GM21825 (cell line): Measurements from ENCODE around the gene CLEC4M.

Experiments
- ATAC-seq: cut with Tn5 transposase; IDR thresholded peaks from one replicate; pipeline ENCODE4 v1.9.1; 2021; ENCODE audit warnings: mild to moderate bottlenecking, moderate library complexity; ENCODE audit not compliant: unreplicated experiment

CLEC4M gene, protein sequence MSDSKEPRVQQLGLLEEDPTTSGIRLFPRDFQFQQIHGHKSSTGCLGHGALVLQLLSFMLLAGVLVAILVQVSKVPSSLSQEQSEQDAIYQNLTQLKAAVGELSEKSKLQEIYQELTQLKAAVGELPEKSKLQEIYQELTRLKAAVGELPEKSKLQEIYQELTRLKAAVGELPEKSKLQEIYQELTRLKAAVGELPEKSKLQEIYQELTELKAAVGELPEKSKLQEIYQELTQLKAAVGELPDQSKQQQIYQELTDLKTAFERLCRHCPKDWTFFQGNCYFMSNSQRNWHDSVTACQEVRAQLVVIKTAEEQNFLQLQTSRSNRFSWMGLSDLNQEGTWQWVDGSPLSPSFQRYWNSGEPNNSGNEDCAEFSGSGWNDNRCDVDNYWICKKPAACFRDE

DNA sequence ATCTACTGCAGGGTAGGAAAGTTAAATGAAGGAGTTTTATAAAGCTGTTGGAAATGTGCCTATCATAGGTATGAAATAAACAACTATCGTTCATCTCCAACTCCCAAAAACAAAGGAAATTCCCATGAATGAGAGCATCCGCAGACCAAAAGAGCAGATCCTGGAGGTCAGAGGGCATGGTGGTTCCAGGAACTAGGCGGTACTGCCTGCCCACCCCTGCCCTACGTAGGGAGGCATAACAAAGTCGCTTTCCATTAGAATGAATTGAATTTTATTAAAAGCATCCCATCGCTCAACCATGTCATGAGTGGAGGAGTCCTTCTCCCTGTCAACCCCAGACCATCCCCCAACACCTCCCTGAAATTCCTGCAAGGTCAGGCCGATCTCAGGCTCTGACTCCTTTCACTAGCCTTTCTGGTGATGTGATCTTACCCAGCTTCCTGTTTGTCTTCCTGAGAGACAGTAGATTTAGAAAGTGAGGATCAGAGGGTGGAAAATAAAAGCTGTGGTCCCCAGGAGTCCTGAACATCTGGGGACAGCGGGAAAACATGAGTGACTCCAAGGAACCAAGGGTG, at the start of gene CLEC4M:
CLEC4M (plus strand) TSS at position 525 of the 575 bp plus-strand sequence; CDS start at position 549, 24 bp downstream.
- ATAC-seq, result no peak

DNA sequence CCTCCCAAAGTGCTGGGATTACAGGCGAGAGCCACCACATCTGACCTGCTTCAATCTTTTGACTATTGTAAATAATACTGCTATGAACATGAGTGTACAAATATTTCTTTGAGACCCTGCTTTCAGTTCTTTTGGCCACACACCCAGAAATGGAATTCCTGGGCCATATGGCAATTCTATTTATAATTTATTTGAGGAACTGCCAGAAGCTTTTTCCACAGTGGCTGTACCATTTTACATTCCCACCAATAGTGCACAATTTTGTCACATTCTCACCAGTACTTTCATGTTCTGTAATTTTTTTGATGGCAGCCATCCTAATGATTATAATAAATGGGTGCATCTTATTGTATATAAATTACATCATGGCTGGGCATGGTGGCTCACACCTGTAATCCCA, 47.4 kb upstream of the CLEC4M start:
- no peak for ATAC-seq

DNA sequence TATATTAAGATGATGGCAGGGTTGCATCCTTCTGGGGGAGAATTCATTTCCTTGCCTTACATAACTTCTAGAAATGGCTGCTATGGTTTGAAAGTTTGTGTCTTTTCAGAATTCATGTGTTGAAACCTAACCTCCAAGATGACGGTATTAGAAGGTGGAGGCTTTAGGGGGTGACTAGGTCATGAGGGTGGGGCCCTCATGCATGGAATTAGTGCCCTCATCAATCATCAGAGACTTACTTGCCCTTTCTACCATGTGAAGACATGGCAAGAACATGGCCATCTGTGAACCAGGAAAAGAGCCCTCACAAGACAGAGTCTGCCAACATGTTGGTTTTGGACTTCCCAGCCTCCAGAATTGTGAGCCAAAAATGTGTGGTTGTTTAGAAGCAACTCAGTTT, 46.3 kb upstream of the CLEC4M start:
- no peak for ATAC-seq

DNA sequence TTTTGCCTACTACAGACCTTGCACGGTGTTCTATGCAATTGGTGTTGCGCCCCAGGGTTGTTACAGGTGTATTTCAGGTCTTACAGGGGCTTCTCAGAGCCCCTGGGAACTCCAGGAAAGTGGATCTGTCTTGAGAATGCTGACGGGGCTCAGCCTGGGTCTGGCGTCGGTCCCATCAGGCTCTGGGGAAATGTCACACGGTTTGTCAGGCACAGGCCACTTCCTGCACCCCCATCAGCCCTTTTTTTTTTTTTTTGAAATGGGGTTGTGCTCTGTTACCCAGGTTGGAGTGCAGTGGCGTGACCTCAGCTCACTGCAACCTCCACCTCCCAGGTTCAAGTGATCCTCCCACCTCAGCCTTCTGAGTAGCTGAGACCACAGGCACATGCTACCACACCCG, 44.4 kb upstream of the CLEC4M start:
- no peak for ATAC-seq

DNA sequence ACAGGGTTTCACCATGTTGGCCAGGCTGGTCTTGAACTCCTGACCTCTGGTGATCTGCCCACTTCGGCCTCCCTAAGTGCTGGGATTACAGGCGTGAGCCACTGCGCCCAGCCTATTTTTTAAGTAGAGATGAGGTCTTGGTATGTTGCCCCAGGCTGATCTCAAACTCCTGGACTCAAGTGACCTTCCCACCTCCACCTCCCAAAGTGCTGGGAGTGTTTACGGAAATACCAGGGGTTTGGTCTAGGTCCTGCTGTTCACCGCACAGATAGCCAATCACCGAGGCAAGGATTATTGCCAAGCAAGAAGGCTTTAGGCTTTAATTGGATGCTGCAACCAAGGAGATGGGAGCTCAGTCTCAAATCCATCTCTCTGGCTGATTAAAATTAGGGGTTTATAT, 42.7 kb upstream of the CLEC4M start:
- no peak for ATAC-seq

DNA sequence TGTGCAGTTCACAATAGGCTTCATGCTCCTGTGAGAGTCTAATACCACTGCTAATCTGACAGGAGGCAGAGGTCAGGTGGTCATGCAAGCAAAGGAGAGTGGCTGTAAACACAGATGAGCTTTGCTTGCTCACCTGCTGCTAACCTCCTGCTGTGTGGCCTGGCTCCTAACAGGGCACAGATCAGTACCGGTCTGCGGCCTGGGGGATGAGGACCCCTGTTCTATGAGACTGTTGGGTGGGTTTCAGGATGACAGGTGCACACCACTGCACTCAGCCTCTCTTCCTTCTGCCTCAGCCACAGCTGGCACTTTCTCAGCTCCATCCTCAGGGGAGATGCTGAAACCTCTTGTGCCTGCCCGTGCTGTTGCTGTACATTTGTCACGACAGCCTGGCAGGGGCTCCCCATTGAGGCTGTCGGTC, 40.8 kb upstream of the CLEC4M start:
- no peak for ATAC-seq

DNA sequence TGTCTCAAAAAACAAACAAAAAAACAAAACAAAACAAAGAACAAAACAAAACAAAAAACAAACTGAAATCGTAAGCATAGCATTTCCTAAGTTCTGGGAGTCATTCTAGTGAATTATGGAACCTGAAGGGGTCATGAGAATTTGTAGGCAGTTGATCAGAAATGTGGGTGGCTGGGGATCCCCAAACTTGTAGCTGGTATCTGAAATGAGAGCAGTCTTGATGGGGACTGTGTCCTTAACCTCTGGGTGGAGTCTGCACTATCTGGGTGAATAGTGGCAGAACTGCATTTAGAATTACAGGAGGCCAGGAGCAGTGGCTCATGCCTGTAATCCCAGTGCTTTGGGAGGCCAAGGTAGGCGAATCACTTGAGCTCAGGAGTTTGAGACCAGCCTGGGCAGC, 37.3 kb upstream of the CLEC4M start:
- no peak for ATAC-seq

DNA sequence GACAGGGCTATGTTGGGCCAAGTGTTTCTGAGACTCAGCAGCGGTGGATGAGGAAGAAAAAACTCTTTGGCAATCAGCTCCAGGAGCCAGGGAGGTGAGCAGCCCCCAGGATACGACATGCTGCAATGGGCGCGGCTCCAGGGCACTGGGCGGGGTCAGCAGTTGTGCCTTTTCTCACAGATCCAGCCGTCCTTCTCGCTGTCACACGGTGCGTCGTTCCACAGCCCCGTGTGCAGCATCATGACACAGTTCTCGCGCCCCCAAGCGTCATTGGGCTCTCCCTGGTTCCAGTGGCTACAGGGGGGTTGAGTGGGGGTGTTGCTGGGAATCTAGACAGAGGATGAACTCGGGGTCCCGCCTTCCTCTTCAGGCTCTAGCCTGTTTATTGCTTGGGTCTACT, 33.8 kb upstream of the CLEC4M start:
- no peak for ATAC-seq

DNA sequence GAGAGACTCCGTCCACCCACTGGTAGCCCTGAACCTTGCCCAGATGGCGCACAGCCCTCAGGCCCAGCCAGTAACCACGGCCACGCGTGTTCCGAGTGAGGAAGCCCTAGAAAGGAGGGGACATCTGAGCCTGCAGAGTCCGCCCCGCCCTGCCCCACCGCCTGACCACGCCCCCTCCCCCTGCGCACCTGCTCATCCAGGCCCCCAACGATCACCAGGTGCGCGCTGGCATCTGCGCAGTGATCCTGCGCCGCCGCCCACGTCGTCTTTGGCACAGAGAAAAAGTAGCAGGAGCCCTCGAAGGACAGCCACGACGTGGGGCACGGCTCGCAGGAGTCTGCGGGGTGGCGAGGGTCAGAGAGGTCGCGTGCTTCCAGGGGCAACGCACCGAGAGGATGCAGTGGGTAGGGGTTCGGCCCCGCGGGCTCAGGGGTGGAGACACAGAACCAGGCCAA, 33.2 kb upstream of the CLEC4M start:
- no peak for ATAC-seq

DNA sequence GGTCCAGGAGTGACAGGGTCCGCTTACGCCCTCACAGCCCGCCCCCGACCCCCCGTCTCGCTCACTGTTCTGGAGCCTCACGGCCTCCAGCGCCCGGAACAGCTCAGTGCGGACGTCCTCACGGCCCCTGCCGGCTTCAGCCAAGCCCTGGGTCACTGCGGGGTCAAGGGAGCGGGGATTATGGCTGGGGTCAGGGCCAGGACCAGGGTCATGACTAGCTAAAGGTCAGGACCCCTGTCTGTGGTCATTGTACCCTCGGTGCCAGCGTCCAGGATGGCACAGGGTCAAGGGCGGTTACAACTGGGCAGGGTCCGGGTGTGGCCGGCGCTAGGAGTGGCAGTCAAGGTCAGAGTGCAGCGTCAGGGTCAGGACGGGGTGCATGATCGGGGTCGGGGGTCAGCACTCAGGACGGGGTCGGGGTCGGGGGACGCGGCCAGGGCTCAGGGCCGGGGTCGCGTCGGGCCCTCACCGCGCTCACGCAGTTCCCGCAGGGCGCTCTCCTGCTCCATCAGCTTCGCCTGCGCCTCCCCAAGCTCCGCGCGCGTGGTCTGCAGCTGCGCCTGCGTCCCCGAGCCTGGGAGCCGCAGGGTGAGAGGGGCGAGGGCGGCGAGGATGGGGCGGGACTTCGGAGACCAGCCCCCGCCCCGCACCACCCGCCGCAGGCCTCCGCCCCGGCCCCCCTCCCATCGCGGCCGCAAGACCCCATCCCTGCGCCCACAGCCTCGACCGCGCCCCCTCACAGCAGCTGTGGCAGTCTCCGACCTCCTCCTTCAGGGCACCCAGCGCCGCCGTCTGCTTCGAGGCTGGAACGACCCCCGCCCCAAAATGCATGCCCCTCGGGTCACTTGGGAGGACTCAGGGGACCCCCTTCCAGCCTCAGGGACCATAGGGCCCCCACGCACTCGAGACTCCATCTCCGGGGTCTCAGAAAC, 32.5 kb upstream of the CLEC4M start:
- no peak for ATAC-seq

DNA sequence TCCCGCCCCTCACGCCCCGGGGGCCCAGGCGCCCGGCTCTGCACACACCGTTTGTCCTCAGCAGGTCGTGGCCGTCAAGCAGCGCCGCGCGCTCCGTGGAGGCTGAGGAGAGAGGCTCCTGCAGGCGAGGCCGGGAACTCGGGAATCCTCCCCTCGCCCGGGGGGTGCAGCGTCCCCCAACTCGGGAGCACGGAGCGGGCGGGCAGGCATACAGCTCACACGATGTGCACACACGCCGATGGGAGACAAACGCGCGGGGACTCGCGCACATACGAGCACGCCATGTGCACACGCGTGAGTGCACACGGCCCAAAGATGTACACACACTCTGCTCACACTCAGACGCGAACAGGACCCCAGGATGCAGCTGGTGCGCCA, 31.8 kb upstream of the CLEC4M start:
- ATAC-seq, result no peak

DNA sequence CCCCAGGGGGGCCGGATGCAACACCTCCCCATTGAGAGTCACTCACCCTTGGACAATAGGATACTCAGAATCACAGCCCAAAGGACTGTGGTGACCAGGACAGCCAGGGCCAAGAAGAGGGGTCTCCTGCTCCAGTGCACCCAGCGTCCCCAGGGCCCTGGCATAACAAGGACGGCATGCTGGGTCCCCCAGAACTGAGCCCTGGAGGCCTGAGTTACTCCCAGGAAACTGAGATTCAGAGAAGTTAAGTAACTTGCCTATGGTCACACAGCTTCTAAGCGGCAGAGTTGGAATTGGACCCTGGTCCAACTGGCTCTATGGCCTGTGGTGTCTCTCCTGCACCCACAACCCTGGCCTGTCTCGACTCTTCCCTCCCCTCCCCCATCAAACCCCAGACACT, 31.4 kb upstream of the CLEC4M start:
- ATAC-seq, result no peak

DNA sequence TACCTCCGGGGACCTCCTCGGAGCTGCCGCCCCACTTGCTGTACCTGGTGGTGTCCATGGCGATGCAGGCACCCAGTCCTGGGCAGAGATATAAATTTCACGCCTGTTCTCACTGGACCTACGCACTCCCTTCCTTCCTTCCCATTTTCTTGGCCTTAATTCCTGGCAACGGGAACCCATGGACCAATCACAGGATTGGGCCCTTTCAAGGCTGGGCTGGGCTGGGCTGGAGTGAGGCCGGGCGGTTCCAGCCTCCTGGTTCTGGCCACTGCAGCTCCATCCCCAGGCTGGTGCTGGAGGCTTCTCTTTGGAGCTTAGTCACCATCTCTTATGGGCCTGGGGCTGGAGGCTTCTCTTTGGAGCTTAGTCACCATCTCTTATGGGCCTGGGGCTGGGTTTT, 31.0 kb upstream of the CLEC4M start, which contains the start of gene CLEC4G:
CLEC4G (minus strand) TSS at position 66 of the 400 bp plus-strand sequence; CDS start at position 58, 8 bp downstream.
- no peak for ATAC-seq

DNA sequence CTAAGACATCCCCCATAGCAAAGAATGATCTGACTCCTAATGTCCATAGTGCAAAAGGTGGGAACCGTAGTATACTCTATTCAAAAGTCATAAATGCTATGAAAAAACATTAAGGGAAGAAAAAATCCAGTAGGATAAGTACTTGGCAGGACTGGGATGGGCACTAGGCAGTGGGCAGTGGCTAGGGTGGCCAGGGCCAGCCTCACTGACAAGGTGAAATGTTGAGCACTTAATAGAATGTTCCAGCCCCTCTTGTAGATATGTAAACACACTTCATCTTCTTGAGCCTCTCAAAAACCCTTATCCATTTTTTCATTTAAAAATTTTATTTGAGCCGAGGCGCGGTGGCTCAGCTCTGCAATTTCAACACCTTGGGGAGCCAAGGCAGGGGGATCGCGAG, 29.7 kb upstream of the CLEC4M start:
- ATAC-seq, result no peak

DNA sequence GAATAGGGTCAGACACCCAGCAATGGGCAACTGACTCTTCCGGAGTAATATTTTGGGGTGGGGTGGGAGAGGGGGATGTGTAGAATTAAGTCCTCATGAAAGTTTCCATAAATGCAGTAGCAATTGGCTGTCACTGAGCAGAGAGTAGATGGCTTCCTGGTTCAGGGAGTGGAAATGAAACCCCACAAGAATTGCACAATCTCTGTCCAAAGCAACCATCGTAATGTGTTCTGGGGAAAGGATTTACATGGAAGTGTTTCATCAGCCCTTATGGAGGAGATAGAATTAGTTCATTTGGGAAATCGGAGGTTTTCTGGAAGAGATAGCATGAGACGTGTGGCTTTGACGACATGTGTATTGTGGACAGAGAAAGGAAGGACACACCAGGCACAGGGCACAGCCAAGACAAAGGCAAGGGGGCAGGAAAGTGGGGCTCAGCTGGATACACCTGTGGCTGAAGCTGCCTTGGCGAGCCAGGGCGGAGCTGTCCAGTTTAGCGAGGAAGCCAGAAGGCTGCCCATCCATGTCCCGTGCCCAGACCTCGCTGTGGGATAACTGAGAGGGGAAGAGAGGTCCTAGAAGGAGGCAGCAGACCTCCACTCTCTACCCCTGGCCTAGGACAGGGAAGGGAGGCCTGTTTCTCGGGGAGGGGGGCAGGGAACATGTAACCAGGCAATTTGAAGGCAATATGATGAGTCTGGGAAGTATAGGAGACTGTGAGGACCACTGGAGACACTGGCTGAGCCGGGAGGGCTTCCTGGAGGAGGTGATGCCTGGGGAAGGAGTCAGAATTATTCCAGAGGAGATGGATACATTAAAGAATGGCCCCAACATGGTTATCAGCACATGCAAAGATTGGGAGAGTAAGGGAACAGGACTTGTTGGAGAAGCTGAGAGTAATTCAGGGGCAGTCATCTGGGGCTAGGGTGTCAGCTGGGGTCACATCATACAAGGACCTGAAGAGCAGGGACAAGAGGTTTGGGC, 28.5 kb upstream of the CLEC4M start:
- ATAC-seq, result no peak

DNA sequence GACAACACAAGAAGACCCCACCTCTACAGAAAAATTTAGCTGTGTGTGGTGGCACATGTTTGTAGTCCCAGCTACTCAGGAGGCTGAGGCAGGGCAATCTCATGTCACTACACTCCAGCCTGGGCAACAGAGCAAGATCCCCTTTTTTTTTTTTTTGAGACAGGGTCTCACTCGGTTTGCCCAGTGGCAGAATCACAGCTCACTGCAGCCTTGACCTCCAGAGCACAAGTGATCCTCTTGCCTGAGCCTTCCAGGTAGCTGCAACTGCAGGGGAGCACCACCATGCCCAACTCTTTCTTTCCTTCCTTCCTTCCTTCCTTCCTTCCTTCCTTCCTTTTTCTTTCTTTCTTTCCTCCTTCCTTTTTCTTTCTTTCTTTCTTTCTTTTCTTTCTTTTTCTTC, 26.9 kb upstream of the CLEC4M start:
- ATAC-seq, result no peak

DNA sequence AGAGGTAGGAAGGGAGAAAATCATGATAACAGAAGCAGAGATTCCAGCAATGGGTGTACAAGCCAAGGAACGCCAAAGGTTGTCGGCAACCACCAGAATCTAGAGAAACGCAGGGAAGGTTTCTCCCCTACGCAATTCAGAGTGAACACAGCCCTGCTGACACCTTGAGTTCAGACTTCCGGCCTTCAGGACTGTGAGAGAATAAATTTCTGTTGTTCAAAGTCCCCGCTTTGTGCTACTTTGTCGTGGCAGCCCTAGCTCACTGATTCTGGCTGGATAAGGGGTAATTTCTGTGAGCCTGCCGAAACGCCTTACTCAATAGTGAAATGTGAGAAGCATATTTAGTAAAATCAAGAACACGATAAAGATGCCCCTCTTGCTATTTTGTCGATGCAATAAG, 25.8 kb upstream of the CLEC4M start:
- no peak for ATAC-seq

DNA sequence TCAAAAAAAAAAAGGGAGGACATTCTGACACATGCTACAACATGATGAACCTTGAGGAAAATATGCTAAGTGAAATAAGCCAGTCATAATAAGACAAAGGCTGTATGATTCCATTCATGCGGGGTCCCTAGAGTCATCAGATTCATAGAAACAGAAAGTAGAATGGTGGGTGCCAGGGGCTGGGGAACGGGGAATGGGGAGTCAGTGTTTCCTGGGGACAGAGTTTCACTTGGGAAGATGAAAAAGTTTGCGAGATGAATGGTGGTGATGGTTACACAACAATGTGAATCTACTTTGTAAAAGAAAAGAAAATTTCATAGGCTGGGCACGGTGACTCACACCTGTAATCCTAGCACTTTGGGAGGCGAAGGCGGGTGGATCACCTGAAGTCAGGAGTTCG, 25.0 kb upstream of the CLEC4M start:
- no peak for ATAC-seq

DNA sequence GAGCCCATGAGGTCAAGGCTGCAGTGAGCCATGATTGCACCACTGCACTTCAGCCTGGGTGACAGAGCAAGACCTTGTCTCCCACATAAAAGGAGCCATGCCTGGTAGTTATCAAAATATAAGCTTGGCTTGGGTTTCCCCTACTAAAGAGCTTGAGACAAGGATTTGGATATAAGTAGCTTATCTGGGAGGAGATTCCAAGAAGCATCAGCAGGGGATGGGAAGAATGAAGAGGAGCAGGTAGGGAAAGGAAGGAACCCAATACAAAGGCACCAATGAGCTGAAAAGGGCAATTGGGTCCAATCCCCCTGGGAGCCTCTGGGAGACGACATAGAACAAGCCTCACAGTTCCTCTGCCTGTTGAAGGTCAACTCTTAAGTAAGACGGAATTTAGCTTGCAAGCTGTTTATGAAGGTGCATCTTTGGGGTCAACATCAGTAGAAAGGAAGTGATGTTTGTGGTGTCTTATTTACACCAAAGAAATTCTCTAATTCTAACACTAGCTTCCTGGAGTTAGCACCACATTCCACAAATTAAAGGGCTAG, 23.8 kb upstream of the CLEC4M start:
- ATAC-seq, result no peak
